CD4-positive, alpha-beta T cell treated with Interferon alpha-2 for 1 hour (primary cell): ENCODE data around the gene ZNF860.

ENCODE experiments used
- DNase-seq, 2 donors: peaks; one replicate each; pipeline ENCODE4 v3.0.0-alpha.2; 2020 to 2022

ZNF860 gene

GRCh38 chr3:31981206-31982181, at the start of gene ZNF860, which contains the start of gene OSBPL10:
TSS of gene ZNF860 (plus strand) at chr3:31981750. CDS start at chr3:31989080, 7,330 bp downstream.
TSS of gene OSBPL10 (minus strand) at chr3:31981262. CDS start at chr3:31981179, 83 bp downstream.
- DNase-seq = peak; percentile 16 to 24

- DNase-seq = no peak
Measured at GRCh38 chr3:31932990-31933389, 48.6 kb upstream of the ZNF860 start.

GRCh38 chr3:31934018-31934417, 47.5 kb upstream of the ZNF860 start:
- no peak for DNase-seq

GRCh38 chr3:31934866-31935265, 46.7 kb upstream of the ZNF860 start:
- DNase-seq = no peak

- DNase-seq = no peak
Measured at GRCh38 chr3:31936420-31937060, 45.0 kb upstream of the ZNF860 start.

- no peak for DNase-seq
Measured at GRCh38 chr3:31937225-31937624, 44.3 kb upstream of the ZNF860 start.

GRCh38 chr3:31942446-31942845, 39.1 kb upstream of the ZNF860 start:
- no peak for DNase-seq

GRCh38 chr3:31943041-31943440, 38.5 kb upstream of the ZNF860 start:
- no peak for DNase-seq

GRCh38 chr3:31945738-31946052, 35.9 kb upstream of the ZNF860 start:
- no peak for DNase-seq

GRCh38 chr3:31946484-31947081, 35.0 kb upstream of the ZNF860 start:
- no peak for DNase-seq

GRCh38 chr3:31947162-31947561, 34.4 kb upstream of the ZNF860 start:
- no peak for DNase-seq

- DNase-seq = no peak
Measured at GRCh38 chr3:31947671-31948091, 33.9 kb upstream of the ZNF860 start.

GRCh38 chr3:31948280-31948679, 33.3 kb upstream of the ZNF860 start:
- no peak for DNase-seq

- DNase-seq = peak in 1 of 2 donors; percentile 50
Measured at GRCh38 chr3:31952205-31952604, 29.3 kb upstream of the ZNF860 start.

GRCh38 chr3:31953091-31953490, 28.5 kb upstream of the ZNF860 start:
- no peak for DNase-seq

GRCh38 chr3:31953636-31954035, 27.9 kb upstream of the ZNF860 start:
- DNase-seq = no peak

- no peak for DNase-seq
Measured at GRCh38 chr3:31955581-31955980, 26.0 kb upstream of the ZNF860 start.

- no peak for DNase-seq
Measured at GRCh38 chr3:31957106-31957505, 24.4 kb upstream of the ZNF860 start.

- DNase-seq = no peak
Measured at GRCh38 chr3:31958701-31959152, 22.8 kb upstream of the ZNF860 start.

- no peak for DNase-seq
Measured at GRCh38 chr3:31959251-31959650, 22.3 kb upstream of the ZNF860 start.

GRCh38 chr3:31959951-31960792, 21.4 kb upstream of the ZNF860 start:
- no peak for DNase-seq

- no peak for DNase-seq
Measured at GRCh38 chr3:31960793-31961431, 20.6 kb upstream of the ZNF860 start.
